ENCODE data around the gene PDCL3. TPM values are rescaled to one million over a fixed set of nuclear protein-coding genes. Genes with fewer than 3 reads are reported as not detected.

The PDCL3 gene
- polyA plus RNA-seq, 1 donor from 2014 or later, result 18.5 TPM

- Histone ChIP-seq H3K9me2 (ENCODE audit: insufficient read depth, low read length) (no peaks in the 10 kb centered on the region), H3K4me3 (ENCODE audit: low read length) (no peak overlapping the region), H3K9ac (ENCODE audit: low read length) (no peak overlapping the region), H3K36me3 (ENCODE audit: insufficient read depth, low read length) (no peaks in the 10 kb centered on the region), H2AFZ (ENCODE audit: low read depth, low read length) (no peak overlapping the region), H3F3A (ENCODE audit: insufficient read depth, low read length, poor library complexity, severe bottlenecking) (no peaks in the 10 kb centered on the region), H3K27ac (ENCODE audit: low read length) (no peak overlapping the region), H3K9me3 (ENCODE audit: low read length) (no peaks in the 10 kb centered on the region), H3K27me3 (ENCODE audit: insufficient read depth, low read depth, low read length) (no peaks in the 10 kb centered on the region), H3K4me2 (ENCODE audit: low read length) (no peak overlapping the region), H4K20me1 (ENCODE audit: insufficient read depth) (no peaks in the 10 kb centered on the region), H3K79me2 (replicated peaks; ENCODE audit: insufficient read depth, low read length) (no peaks in the 10 kb centered on the region)
- TF ChIP-seq RAD21 (conservative IDR thresholded peaks at IDR 0.05) (no peak), SMC3 (conservative IDR thresholded peaks at IDR 0.05; ENCODE audit: poor library complexity) (no peak), REST (IDR thresholded peaks at IDR 0.05; ENCODE audit: borderline replicate concordance) (no peak)
Observed at GRCh38 chr2:100592226-100592625, 29.4 kb downstream of the PDCL3 start.

GRCh38 chr2:100596465-100596864, 33.7 kb downstream of the PDCL3 start:
- H3F3A ChIP-seq (ENCODE audit: insufficient read depth, low read length, poor library complexity, severe bottlenecking), result no peaks in the 10 kb centered on the region
- no peaks in the 10 kb centered on the region for H3K27me3 ChIP-seq (ENCODE audit: insufficient read depth, low read depth, low read length)
- no peak overlapping the region for H3K27ac ChIP-seq (ENCODE audit: low read length)
- no peaks in the 10 kb centered on the region for H3K79me2 ChIP-seq (replicated peaks; ENCODE audit: insufficient read depth, low read length)
- no peaks in the 10 kb centered on the region for H4K20me1 ChIP-seq (ENCODE audit: insufficient read depth)
- no peaks in the 10 kb centered on the region for H3K9me3 ChIP-seq (ENCODE audit: low read length)
- no peaks in the 10 kb centered on the region for H3K9me2 ChIP-seq (ENCODE audit: insufficient read depth, low read length)
- H3K9ac ChIP-seq (ENCODE audit: low read length), result no peak overlapping the region
- H3K36me3 ChIP-seq (ENCODE audit: insufficient read depth, low read length), result no peaks in the 10 kb centered on the region
- H3K4me3 ChIP-seq (ENCODE audit: low read length), result no peak overlapping the region
- no peak overlapping the region for H2AFZ ChIP-seq (ENCODE audit: low read depth, low read length)
- TF ChIP-seq RAD21 (conservative IDR thresholded peaks at IDR 0.05), result no peak
- no peak for TF ChIP-seq TAF1 (IDR thresholded peaks at IDR 0.05; ENCODE audit: low read depth)
- TF ChIP-seq MXI1 (conservative IDR thresholded peaks at IDR 0.05; ENCODE audit: poor library complexity, severe bottlenecking), result no peak
- TF ChIP-seq EP300 (conservative IDR thresholded peaks at IDR 0.05; ENCODE audit: poor library complexity, severe bottlenecking), result no peak
- TF ChIP-seq POLR2AphosphoS5 (IDR thresholded peaks at IDR 0.05), result no peak
- TF ChIP-seq CTCF (IDR thresholded peaks at IDR 0.05; ENCODE audit: poor library complexity, severe bottlenecking), result no peak
- no peak for TF ChIP-seq EZH2 (IDR thresholded peaks at IDR 0.05; ENCODE audit: borderline replicate concordance, insufficient read depth, low read length, poor library complexity, severe bottlenecking)
- no peak for TF ChIP-seq REST (IDR thresholded peaks at IDR 0.05; ENCODE audit: borderline replicate concordance)
- TF ChIP-seq SMC3 (conservative IDR thresholded peaks at IDR 0.05; ENCODE audit: poor library complexity), result no peak
- no peak overlapping the region for H3K4me2 ChIP-seq (ENCODE audit: low read length)
